HepG2 (cell line): Measurements from ENCODE around the gene MALT1. TPM values are rescaled to one million over a fixed set of nuclear protein-coding genes. Genes with fewer than 3 reads are reported as not detected.

Experiments
- ATAC-seq: fragments of 200-7000 bp; cut with Tn5 transposase; 3 replicates; pipeline ENCODE4 v1.9.1; 2020; ENCODE audit warnings: mild to moderate bottlenecking, moderate library complexity
- BruUV-seq: library from RNA; stranded (reverse); fragments of 400-500 nt; replicated peaks from 2 replicates; lab custom pipeline; 2021; lab: Mats Ljungman, UMichigan
- CTCF ChIA-PET: fragments of 300-600 bp; formaldehyde crosslinking; extraction: SDS; loops from one replicate; lab custom pipeline; 2021; ENCODE audit warnings: low total read pairs, inconsistent platforms, low intra/inter-chr PET ratio; lab: Yijun Ruan, JAX
- POLR2A ChIA-PET: fragments of 350-600 bp; sonication (Branson Sonifier 250); formaldehyde crosslinking; loops from one replicate; lab custom pipeline; 2020; ENCODE audit warnings: antibody characterized with exemption, inconsistent platforms; lab: Yijun Ruan, JAX
- DNase-seq: peaks from one replicate; pipeline ENCODE4 v3.0.0-alpha.2; 2015; ENCODE audit warnings: low spot score
- FAIRE-seq: peaks from 3 replicates; lab custom pipeline; 2011; peaks lifted over from hg19 to GRCh38; lab: Jason Lieb, UNC
- H2AFZ ChIP-seq: one replicate; pipeline ENCODE4 v1.6.1; 2011; ENCODE audit warnings: low read length, inconsistent platforms
- H3K27ac ChIP-seq: fragments of 300-600 bp; 3 replicates; pipeline ENCODE4 v1.8.0; 2011; ENCODE audit warnings: mixed run types, mild to moderate bottlenecking, mixed read lengths, low read length, inconsistent platforms; ENCODE audit not compliant: insufficient read depth; ENCODE audit errors: extremely low read length
- H3K27me3 ChIP-seq, 2 experiments: fragments of 200-600 bp in 1 of 2; 2 replicates in 1 of 2; 3 replicates in 1 of 2; pipeline versions ENCODE4 v1.6.0 to v1.8.0; 2011; ENCODE audit warnings: low read length in 2 of 2, mild to moderate bottlenecking in 2 of 2, moderate library complexity in 2 of 2, inconsistent platforms in 1 of 2; ENCODE audit not compliant: insufficient read depth in 2 of 2, control insufficient read depth in 1 of 2
- H3K36me3 ChIP-seq, 2 experiments: fragments of 200-600 bp in 1 of 2; replicated peaks in 1 of 2; 2 replicates in 1 of 2; 3 replicates in 1 of 2; pipeline versions ENCODE4 v1.5.1 to v1.8.0; 2011; ENCODE audit warnings: low read length in 2 of 2, inconsistent platforms in 1 of 2; ENCODE audit not compliant: insufficient read depth in 2 of 2, control insufficient read depth in 1 of 2
- H3K4me1 ChIP-seq: 2 replicates; pipeline ENCODE4 v1.5.1; 2012; ENCODE audit warnings: low read length, inconsistent platforms; ENCODE audit not compliant: insufficient read depth
- H3K4me2 ChIP-seq: 2 replicates; pipeline ENCODE4 v1.6.0; 2011; ENCODE audit warnings: low read depth, low read length, inconsistent platforms
- H3K4me3 ChIP-seq, 3 experiments: fragments of 200-600 bp in 1 of 3; sonication (generic), shearing (Covaris generic) in 1 of 3; replicated peaks in 1 of 3; 2 replicates each; pipeline ENCODE4 v1.5.1; 2011 to 2016; ENCODE audit warnings: low read length in 3 of 3, inconsistent platforms in 2 of 3, low read depth in 2 of 3, mild to moderate bottlenecking in 2 of 3, control low read depth in 1 of 3, mixed read lengths in 1 of 3; ENCODE audit not compliant: insufficient read depth in 1 of 3
- H3K79me2 ChIP-seq: one replicate; pipeline ENCODE4 v1.6.1; 2011; ENCODE audit warnings: low read length, inconsistent platforms; ENCODE audit not compliant: insufficient read depth
- H3K9ac ChIP-seq: 2 replicates; pipeline ENCODE4 v1.6.0; 2011; ENCODE audit warnings: mild to moderate bottlenecking, low read depth, low read length, inconsistent platforms; ENCODE audit not compliant: insufficient read depth
- H3K9me3 ChIP-seq: 2 replicates; pipeline ENCODE4 v1.5.1; 2012; ENCODE audit warnings: mild to moderate bottlenecking, low read length
- H4K20me1 ChIP-seq: 2 replicates; pipeline ENCODE4 v1.6.0; 2011; ENCODE audit warnings: inconsistent platforms, mild to moderate bottlenecking, low read length, moderate library complexity; ENCODE audit not compliant: insufficient read depth
- CAMTA2 ChIP-seq: sonication (generic); formaldehyde crosslinking; IDR thresholded peaks from 2 replicates; pipeline ENCODE4 v1.4.0; 2020; ENCODE audit warnings: mild to moderate bottlenecking, missing genetic modification reagents, borderline replicate concordance
- HDAC2 ChIP-seq: sonication (generic); formaldehyde crosslinking; IDR thresholded peaks from 2 replicates; pipeline ENCODE4 v1.4.0; 2020; ENCODE audit warnings: missing genetic modification reagents
- HOXA5 ChIP-seq: sonication (generic); formaldehyde crosslinking; IDR thresholded peaks from 2 replicates; pipeline ENCODE4 v1.4.0; 2020; ENCODE audit warnings: missing genetic modification reagents
- KMT2A ChIP-seq: sonication (generic); formaldehyde crosslinking; IDR thresholded peaks from 2 replicates; pipeline ENCODE4 v1.4.0; 2020; ENCODE audit warnings: missing genetic modification reagents
- MTA3 ChIP-seq: sonication (generic); formaldehyde crosslinking; IDR thresholded peaks from 2 replicates; pipeline ENCODE4 v1.4.0; 2020; ENCODE audit warnings: missing genetic modification reagents
- PRDM15 ChIP-seq: sonication (generic); formaldehyde crosslinking; IDR thresholded peaks from 2 replicates; pipeline ENCODE4 v1.4.0; 2020; ENCODE audit warnings: missing genetic modification reagents
- RARG ChIP-seq: sonication (generic); formaldehyde crosslinking; IDR thresholded peaks from 2 replicates; pipeline ENCODE4 v1.4.0; 2020; ENCODE audit warnings: low read depth, mild to moderate bottlenecking, missing genetic modification reagents
- SNAPC4 ChIP-seq: sonication (generic); formaldehyde crosslinking; IDR thresholded peaks from 2 replicates; pipeline ENCODE4 v1.4.0; 2020; ENCODE audit warnings: mild to moderate bottlenecking, missing genetic modification reagents
- ZNF18 ChIP-seq: sonication (generic); formaldehyde crosslinking; IDR thresholded peaks from 2 replicates; pipeline ENCODE4 v1.8.0; 2022; ENCODE audit warnings: mild to moderate bottlenecking, missing genetic modification reagents; ENCODE audit not compliant: insufficient replicate concordance
- ZNF629 ChIP-seq: sonication (generic); formaldehyde crosslinking; conservative IDR thresholded peaks from 2 replicates; pipeline ENCODE4 v1.5.0; 2020; ENCODE audit warnings: missing genetic modification reagents
- ZNF788 ChIP-seq: sonication (generic); formaldehyde crosslinking; IDR thresholded peaks from 2 replicates; pipeline ENCODE4 v1.5.0; 2020; ENCODE audit warnings: mild to moderate bottlenecking, missing genetic modification reagents, borderline replicate concordance
- WGBS: methylation state at CpG from one replicate; pipeline ENCODE4 v1.1.6; 2017; ENCODE audit warnings: low lambda C conversion rate; 5-methylcytosine and 5-hydroxymethylcytosine counted together
- in situ Hi-C: cut with HindIII; loops from 2 replicates; pipeline ENCODE4 v1.10.0; 2017; ENCODE audit warnings: low pct_unique_long_range_greater_than_20kb; ENCODE audit not compliant: extremely low pct_ligation_motif_present
- intact Hi-C: fragments of 100-400 bp; cut with micrococcal nuclease; formaldehyde crosslinking; loops from one replicate; pipeline ENCODE4 v1.10.0; 2022; ENCODE audit not compliant: unreplicated experiment
- polyA plus RNA-seq, 8 experiments: library from polyadenylated mRNA; depleted of rRNA in 3 of 8; stranded (reverse) in 7 of 8; unstranded in 1 of 8; fragments of >200 nt; fragmentation: Illumina TruSeq in 4 of 8; extraction: Trizol in 4 of 8; gene quantifications; 2 replicates each; pipeline versions ENCODE4 v1.2.1 to v1.2.3, GENCODE V29; 2011 to 2016; ENCODE audit warnings: low read depth in 4 of 8, missing spikeins in 1 of 8, mixed read lengths in 1 of 8; ENCODE audit not compliant: insufficient read depth in 1 of 8
- total RNA-seq, 5 experiments: library from RNA; depleted of rRNA; stranded (reverse); fragments of >200 nt; fragmentation: Illumina TruSeq; extraction: Trizol; gene quantifications; 2 replicates each; pipeline ENCODE4 v1.2.3, GENCODE V29; 2016; ENCODE audit warnings: low read depth in 1 of 5

The MALT1 gene
- total and polyA plus RNA-seq, 2 of the 13 experiments (the other 11 are each of a cell fraction or from before 2014, with no cell fraction given): 43.9 to 89.0 TPM

- TF ChIP-seq PRDM15 (CRISPR knock-in tag) (no peak), ZNF629 (CRISPR knock-in tag) (no peak), KMT2A (CRISPR knock-in tag) (no peak), CAMTA2 (CRISPR knock-in tag) (no peak), RARG (CRISPR knock-in tag) (no peak), ZNF788 (CRISPR knock-in tag) (no peak)
These were observed 117.2 kb downstream of the MALT1 start (continued) for GRCh38 chr18:58788470-58788869.

- DNase-seq: peak; percentile 15
- ATAC-seq: no peak
- POLR2A ChIA-PET: no interaction called here
- no peak overlapping the region for H3K4me3 ChIP-seq
- FAIRE-seq: no peak
- peaks cover 13% of the 10 kb centered on the region; the same call in 1 of the 2 replicates for H3K4me1 ChIP-seq
- no peak overlapping the region for H3K27ac ChIP-seq
- WGBS: 15% methylated on average over 11 of the region's 11 CpGs
- intact Hi-C loops (no loop called here), in situ Hi-C loops (loop anchor here (10.0 kb wide), 1 partner anchor 266 kb away; no protein-coding TSS in a partner anchor)
- no peaks in the 10 kb centered on the region for H3K9me3 ChIP-seq
- no peaks in the 10 kb centered on the region for H3K36me3 ChIP-seq
- BruUV-seq: no TSS peak
- H3K4me2 ChIP-seq: no peak overlapping the region
- no peak overlapping the region for H3K9ac ChIP-seq
- peaks cover 1 to 31% of the 10 kb centered on the region in 2 experiments; a peak in 2 of 5 replicates for H3K27me3 ChIP-seq
- no peak overlapping the region for H2AFZ ChIP-seq
- CTCF ChIA-PET: no interaction called here
- no peaks in the 10 kb centered on the region for H4K20me1 ChIP-seq
- H3K79me2 ChIP-seq: no peaks in the 10 kb centered on the region
- TF ChIP-seq HDAC2 (CRISPR knock-in tag) (no peak), SNAPC4 (CRISPR knock-in tag) (no peak), ZNF18 (CRISPR knock-in tag) (no peak), MTA3 (CRISPR knock-in tag) (no peak), HOXA5 (no peak)
These were observed 118.0 kb downstream of the MALT1 start for GRCh38 chr18:58788971-58789875.
